Measurements from ENCODE around the gene ROBO2.

Gene ROBO2

DNA sequence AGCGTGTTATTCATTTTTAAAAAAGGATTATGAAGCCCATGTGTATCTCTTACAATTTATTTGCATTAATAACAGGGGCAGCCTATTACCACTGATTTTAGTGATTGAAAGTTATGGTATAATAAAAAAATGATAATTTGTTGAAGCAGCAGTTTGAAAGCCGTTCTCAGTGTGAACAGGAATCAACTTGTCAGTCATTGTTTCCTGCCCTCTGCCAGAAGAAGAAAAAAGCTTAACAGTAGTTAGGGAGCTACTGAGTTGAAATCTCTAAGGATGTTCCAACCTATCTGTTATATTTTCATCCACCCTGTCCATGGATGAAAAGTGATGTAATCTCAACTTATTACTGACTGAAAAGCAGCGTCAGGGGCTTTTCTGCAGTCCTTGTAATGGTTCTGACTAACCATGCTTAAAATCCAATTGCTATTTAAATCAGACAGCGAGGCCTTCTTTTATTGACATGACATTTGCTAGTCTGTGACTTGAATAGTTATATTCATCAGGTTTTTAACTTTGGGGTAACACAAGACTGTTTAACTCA lies 486.7 kb downstream of the ROBO2 start:
- no peak overlapping the region for H3K27ac ChIP-seq (replicated peaks)
- no peak for DNase-seq (ENCODE audit: low read depth in 1 of 2, low spot score in 1 of 2)
- no peaks in the 10 kb centered on the region for H3K27me3 ChIP-seq (ENCODE audit: insufficient read depth, poor library complexity, severe bottlenecking)
- TF ChIP-seq REST (IDR thresholded peaks at IDR 0.05; ENCODE audit: insufficient replicate concordance, low read depth) = no peak
- TF ChIP-seq, protein P1, sequence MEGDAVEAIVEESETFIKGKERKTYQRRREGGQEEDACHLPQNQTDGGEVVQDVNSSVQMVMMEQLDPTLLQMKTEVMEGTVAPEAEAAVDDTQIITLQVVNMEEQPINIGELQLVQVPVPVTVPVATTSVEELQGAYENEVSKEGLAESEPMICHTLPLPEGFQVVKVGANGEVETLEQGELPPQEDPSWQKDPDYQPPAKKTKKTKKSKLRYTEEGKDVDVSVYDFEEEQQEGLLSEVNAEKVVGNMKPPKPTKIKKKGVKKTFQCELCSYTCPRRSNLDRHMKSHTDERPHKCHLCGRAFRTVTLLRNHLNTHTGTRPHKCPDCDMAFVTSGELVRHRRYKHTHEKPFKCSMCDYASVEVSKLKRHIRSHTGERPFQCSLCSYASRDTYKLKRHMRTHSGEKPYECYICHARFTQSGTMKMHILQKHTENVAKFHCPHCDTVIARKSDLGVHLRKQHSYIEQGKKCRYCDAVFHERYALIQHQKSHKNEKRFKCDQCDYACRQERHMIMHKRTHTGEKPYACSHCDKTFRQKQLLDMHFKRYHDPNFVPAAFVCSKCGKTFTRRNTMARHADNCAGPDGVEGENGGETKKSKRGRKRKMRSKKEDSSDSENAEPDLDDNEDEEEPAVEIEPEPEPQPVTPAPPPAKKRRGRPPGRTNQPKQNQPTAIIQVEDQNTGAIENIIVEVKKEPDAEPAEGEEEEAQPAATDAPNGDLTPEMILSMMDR (IDR thresholded peaks at IDR 0.05; ENCODE audit: insufficient read depth, low read length) = no peak
- no peak for TF ChIP-seq POLR2AphosphoS5 (IDR thresholded peaks at IDR 0.05; ENCODE audit: low read depth)
- TF ChIP-seq GABPA (IDR thresholded peaks at IDR 0.05; ENCODE audit: low read depth) = no peak
- no peak for TF ChIP-seq SPI1 (IDR thresholded peaks at IDR 0.05; ENCODE audit: borderline replicate concordance, low read depth)
- H3K4me3 ChIP-seq (replicated peaks; ENCODE audit: insufficient read depth, low read length) = no peak overlapping the region

DNA sequence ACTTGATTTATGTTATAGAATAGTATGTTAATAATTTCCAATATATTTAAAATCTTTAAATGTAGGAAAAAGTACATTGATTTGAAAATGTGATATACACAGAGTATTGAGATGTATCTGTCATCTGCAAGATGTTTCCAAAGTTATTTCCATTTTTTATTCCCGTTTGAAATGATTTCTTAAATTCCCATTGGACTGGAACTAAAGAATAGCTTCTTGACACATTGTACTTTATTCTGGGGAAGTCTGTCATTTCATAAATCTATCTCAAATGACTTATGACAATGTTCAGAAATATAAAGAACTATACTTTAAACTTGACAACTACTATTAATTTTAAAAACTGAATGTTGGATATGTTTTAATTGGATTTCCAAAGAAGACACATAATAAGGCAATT lies 489.6 kb downstream of the ROBO2 start:
- Histone ChIP-seq H3K27ac (replicated peaks) (no peak overlapping the region), H3K4me3 (replicated peaks; ENCODE audit: insufficient read depth, low read length) (no peak overlapping the region), H3K27me3 (ENCODE audit: insufficient read depth, poor library complexity, severe bottlenecking) (no peaks in the 10 kb centered on the region)
- TF ChIP-seq REST (IDR thresholded peaks at IDR 0.05; ENCODE audit: insufficient replicate concordance, low read depth) = no peak
- no peak for TF ChIP-seq POLR2AphosphoS5 (IDR thresholded peaks at IDR 0.05; ENCODE audit: low read depth)
- TF ChIP-seq GABPA (IDR thresholded peaks at IDR 0.05; ENCODE audit: low read depth) = no peak
- TF ChIP-seq SPI1 (IDR thresholded peaks at IDR 0.05; ENCODE audit: borderline replicate concordance, low read depth) = no peak
- TF ChIP-seq, protein P1 (IDR thresholded peaks at IDR 0.05; ENCODE audit: insufficient read depth, low read length) = no peak
- no peak for DNase-seq (ENCODE audit: low read depth in 1 of 2, low spot score in 1 of 2)

- TF ChIP-seq REST (IDR thresholded peaks at IDR 0.05; ENCODE audit: insufficient replicate concordance, low read depth) = no peak
- TF ChIP-seq, protein P1 (IDR thresholded peaks at IDR 0.05; ENCODE audit: insufficient read depth, low read length) = no peak
- TF ChIP-seq SPI1 (IDR thresholded peaks at IDR 0.05; ENCODE audit: borderline replicate concordance, low read depth) = no peak
- no peak for TF ChIP-seq GABPA (IDR thresholded peaks at IDR 0.05; ENCODE audit: low read depth)
- no peak for TF ChIP-seq POLR2AphosphoS5 (IDR thresholded peaks at IDR 0.05; ENCODE audit: low read depth)
- no peaks in the 10 kb centered on the region for H3K27me3 ChIP-seq (ENCODE audit: insufficient read depth, poor library complexity, severe bottlenecking)
- no peak overlapping the region for H3K27ac ChIP-seq (replicated peaks)
- no peak for DNase-seq (ENCODE audit: low read depth in 1 of 2, low spot score in 1 of 2)
- no peak overlapping the region for H3K4me3 ChIP-seq (replicated peaks; ENCODE audit: insufficient read depth, low read length)
These were observed 491.0 kb downstream of the ROBO2 start for GRCh38 chr3:77530870-77531269.
